Measurements from ENCODE around the gene SLC37A1.

SLC37A1 gene

GRCh38 chr21:42558846-42559245 is 45.2 kb downstream of the SLC37A1 start:
- no peak for DNase-seq (ENCODE audit: low read depth in 1 of 2, low spot score in 1 of 2)

GRCh38 chr21:42559326-42559725 is 45.7 kb downstream of the SLC37A1 start:
- DNase-seq (ENCODE audit: low read depth in 1 of 2, low spot score in 1 of 2), result no peak

- no peak for DNase-seq (ENCODE audit: low read depth in 1 of 2, low spot score in 1 of 2)
Observed at GRCh38 chr21:42560517-42561179, 47.0 kb downstream of the SLC37A1 start.

- DNase-seq (ENCODE audit: low read depth in 1 of 2, low spot score in 1 of 2), result no peak
Observed at GRCh38 chr21:42561762-42562650, 48.4 kb downstream of the SLC37A1 start.

GRCh38 chr21:42562816-42563215 is 49.2 kb downstream of the SLC37A1 start:
- DNase-seq (ENCODE audit: low read depth in 1 of 2, low spot score in 1 of 2), result no peak

DNA sequence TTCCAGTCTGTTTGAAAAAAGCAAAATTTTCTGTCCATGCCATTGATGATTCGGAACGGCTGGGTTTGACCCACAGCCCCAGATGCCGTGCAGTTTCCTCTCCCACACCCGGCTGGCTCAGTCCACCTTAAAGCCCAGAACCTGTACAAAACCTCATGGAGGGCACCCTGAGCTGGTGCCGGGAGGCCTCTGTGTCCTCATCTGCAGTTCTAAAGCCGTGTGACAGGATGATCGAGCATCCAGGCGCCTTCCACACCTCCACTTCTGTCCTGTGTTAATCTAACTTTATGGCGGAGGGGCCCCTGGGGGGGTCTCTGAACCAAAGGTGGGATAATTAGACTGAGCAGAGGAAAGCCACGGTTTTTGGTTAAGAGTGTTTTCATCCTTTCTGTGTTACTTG is 49.6 kb downstream of the SLC37A1 start:
- no peak for DNase-seq (ENCODE audit: low read depth in 1 of 2, low spot score in 1 of 2)

- no peak for DNase-seq (ENCODE audit: low read depth in 1 of 2, low spot score in 1 of 2)
Observed at GRCh38 chr21:42563686-42564085, 50.0 kb downstream of the SLC37A1 start.

- DNase-seq (ENCODE audit: low read depth in 1 of 2, low spot score in 1 of 2), result no peak
Observed at GRCh38 chr21:42564561-42564971, 50.9 kb downstream of the SLC37A1 start.

GRCh38 chr21:42565206-42565810 is 51.7 kb downstream of the SLC37A1 start:
- no peak for DNase-seq (ENCODE audit: low read depth in 1 of 2, low spot score in 1 of 2)

DNA sequence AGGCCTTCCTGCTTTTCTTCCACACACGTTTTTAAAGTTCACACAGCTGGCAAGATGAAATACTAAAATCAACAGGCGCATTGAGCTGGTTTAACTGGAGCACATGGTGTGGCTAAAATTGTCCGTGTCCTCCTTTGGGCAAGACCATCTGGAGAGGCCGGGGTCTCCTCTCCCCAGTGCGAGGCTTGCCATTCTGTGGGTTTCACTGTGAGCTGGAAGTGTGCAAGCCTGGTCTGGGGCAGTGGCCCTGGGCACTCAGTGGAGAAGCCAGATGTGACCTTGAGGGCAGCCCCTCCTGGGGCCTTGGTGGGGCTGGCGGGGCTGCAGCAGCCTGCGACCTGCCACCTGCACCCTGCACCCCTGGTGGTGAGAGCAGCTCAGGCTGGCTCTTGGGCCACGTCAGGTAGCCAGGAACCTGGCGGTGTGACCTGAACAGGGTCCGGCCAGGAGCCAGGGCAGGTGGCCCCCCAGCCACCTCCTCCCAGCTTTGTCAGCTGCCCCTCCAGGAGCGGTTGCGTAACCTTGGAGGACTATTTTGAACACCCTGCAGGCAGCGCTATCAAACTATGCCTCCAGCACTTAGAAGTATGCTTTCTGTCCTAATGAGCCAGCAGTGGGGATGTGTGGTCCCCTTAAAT is 52.4 kb downstream of the SLC37A1 start:
- no peak for DNase-seq (ENCODE audit: low read depth in 1 of 2, low spot score in 1 of 2)

DNA sequence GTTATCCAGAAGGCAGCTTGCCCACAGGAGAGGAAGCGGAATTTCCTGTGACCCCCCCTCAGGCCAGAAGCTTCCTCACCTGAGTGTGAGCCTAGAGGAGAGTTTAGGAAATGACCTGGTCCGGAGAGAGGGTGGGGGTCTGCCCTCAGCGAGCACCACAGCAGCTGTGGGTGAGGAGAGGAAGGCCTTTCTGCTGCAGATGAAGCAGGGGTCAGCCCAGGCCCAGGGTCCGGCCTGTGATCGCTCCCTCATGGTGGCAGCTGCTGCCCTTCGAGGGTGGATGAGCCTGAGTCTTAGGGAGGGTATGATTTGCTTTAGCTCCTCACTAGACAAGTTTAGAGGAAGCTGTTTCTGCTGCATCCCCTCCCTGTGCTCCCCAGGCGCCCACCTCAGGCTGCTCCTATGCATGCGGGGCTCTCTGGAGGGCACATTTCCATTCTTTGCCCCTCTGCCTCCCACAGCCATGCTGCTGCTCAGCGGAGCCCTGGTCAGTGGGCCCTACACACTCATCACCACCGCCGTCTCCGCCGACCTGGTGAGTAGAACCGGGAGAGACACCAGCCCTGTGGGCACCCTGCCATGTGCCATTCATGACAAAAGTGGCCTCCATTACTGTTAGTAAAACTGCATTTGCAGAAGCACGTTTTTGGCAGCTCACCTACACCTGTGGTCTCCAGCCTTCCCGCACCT is 53.0 kb downstream of the SLC37A1 start:
- no peak for DNase-seq (ENCODE audit: low read depth in 1 of 2, low spot score in 1 of 2)

- DNase-seq (ENCODE audit: low read depth in 1 of 2, low spot score in 1 of 2), result no peak
Observed at GRCh38 chr21:42567214-42567555, 53.5 kb downstream of the SLC37A1 start.

GRCh38 chr21:42567861-42568260 is 54.2 kb downstream of the SLC37A1 start:
- DNase-seq (ENCODE audit: low read depth in 1 of 2, low spot score in 1 of 2), result no peak

- no peak for DNase-seq (ENCODE audit: low read depth in 1 of 2, low spot score in 1 of 2)
Observed at GRCh38 chr21:42568376-42568775, 54.7 kb downstream of the SLC37A1 start.

- DNase-seq (ENCODE audit: low read depth in 1 of 2, low spot score in 1 of 2), result no peak
Observed at GRCh38 chr21:42568866-42569731, 55.4 kb downstream of the SLC37A1 start.

DNA sequence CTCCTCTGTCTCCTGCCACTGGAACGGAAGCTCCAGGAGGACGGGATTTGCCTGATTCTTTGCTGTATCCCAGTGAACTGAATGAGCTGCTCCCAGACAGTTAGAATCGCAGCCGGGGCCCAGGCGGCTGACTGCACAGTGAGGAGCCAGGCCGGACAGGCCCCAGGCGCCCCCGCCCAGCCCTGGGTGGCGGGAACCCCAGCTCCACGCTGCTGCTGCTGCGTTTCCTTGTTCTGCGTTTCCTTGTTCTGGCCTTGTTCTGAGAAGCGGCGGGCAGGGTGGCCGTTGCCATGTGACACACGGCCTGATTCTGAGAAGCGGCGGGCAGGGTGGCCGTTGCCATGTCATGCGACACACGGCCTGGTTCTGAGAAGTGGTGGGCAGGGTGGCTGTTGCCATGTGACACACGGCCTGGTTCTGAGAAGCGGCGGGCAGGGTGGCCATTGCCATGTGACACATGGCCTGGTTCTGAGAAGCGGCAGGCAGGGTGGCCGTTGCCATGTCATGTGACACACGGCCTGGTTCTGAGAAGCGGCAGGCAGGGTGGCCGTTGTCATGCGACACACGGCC is 56.2 kb downstream of the SLC37A1 start:
- no peak for DNase-seq (ENCODE audit: low read depth in 1 of 2, low spot score in 1 of 2)

- DNase-seq (ENCODE audit: low read depth in 1 of 2, low spot score in 1 of 2), result no peak
Observed at GRCh38 chr21:42570362-42570761, 56.7 kb downstream of the SLC37A1 start.

DNA sequence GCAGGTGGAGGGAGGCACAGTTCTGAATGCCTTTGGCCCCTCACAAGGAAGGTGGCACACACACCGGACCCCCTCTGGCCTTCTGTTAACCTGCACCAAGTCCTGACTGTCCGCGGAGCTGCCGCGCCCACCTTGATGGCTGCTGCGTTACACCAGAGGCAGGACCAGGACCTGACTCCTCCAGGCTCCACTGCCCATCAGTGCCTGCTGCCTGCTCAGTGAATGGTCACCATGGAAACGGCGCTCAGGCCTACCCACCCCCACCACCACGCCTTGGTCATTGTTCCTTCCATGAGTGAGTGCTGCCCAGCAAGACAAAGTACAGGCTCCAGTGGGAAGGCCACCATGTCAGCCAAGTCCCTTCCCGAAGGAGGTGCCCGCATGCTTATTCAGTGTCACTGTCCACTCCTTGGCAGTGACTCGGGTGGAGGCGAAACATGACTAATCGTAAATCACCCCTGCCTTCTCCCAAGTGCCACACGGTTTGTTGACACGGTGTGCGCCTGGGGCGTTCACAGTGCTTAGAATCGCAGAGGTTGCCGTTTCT is 57.3 kb downstream of the SLC37A1 start:
- no peak for DNase-seq (ENCODE audit: low read depth in 1 of 2, low spot score in 1 of 2)

GRCh38 chr21:42571391-42572150 is 57.9 kb downstream of the SLC37A1 start:
- no peak for DNase-seq (ENCODE audit: low read depth in 1 of 2, low spot score in 1 of 2)

All from activated T-helper 1 cell treated with anti-CD3 and anti-CD28 coated beads, Interleukin-2, amount 50 U/mL, for 16 hours (primary cell).